SK-N-DZ (cell line): ENCODE data around the gene SLCO4A1.

Source experiments
- DNase-seq: peaks from one replicate; pipeline ENCODE4 v3.0.0-alpha.2; 2015; ENCODE audit warnings: low spot score

Gene SLCO4A1

DNA sequence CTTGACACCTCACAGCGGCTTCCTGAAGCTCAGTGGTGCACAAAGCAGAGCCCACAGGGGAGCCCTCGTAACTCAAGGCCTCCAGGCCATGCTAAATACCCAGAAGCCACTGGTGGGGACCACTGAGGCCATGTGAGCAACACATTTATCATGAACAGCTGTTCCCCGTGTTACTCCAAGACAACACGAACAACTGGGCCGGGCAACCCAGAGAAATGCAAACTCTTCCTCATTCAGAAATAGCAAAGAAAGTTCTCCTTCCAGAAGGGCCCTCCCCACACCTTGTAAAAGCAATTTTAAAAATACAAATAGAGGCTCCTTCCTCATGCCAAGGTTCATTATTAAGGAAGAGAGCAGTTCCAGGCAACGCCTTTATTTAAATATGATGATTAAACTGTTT lies 36.3 kb upstream of the SLCO4A1 start:
- no peak for DNase-seq

DNA sequence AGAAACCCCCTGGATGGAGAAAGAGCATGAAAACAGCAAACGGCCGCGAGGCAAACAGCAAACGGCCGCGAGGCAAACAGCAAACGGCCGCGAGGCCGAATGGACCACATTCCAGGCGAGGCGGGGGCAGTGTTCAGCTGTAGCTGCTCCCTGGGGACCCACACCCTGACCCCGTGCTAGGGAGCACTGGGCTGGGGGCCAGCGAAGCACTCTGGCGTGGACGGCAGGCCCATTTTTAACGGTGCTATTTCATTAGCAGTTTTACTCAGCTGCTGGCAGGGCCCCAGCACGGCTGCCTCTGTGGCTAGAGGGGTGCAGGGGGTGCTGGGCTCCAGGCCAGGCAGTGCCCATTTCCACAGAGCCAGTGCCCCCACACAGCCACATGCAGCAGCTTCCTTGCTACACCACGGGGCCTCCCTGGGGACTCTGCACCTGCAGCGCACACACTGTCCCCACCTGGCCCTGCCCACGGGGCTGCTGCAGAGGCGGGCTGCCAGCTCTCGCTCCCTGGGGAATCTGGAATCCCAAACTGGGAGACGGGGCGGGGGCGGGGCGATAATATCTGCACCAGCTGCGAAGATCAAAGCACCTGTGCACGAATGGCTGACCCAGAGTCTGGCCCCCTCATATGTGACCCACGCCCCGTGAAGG lies 35.6 kb upstream of the SLCO4A1 start:
- DNase-seq: no peak

DNA sequence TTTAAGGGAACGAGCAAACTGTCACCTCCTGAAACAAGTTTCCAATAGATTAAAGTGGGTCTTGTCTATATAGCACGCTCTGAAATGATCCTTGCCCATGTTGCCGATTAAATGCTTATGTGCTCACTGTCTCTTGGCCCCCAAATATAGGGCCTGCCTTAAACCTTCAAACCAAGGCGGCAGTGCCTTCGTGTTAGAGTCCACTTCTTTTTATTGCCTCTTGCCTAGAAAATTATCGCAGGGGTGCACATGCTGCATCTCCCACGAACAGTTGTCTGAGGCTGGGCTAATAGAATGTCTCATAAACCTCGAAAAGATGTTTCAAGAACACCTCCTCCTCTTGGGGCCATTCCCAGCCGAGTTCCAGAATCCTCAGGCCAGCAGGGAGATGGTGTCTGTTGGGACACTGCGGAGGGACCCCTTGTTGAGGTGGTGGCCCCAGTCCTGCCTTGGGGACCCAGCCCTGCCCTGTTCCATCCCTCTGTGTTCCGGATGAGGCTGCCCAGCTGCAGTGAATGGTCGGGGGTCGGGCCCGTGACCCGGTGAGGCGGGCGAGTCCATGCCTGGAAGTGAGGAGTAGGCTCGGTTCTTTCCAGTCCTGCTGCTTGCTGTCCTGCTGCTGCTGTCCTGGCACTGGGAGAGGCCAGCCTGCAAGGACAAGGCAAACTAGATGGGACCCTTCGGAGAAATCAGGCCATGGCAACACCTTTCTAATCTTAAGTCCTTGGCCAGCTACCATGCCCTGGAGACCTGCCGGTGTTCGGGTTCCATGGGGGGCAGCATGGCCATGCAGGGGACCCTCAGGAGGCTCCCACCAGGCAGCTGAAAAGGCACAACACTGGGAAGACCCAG lies 34.7 kb upstream of the SLCO4A1 start:
- DNase-seq: no peak

DNA sequence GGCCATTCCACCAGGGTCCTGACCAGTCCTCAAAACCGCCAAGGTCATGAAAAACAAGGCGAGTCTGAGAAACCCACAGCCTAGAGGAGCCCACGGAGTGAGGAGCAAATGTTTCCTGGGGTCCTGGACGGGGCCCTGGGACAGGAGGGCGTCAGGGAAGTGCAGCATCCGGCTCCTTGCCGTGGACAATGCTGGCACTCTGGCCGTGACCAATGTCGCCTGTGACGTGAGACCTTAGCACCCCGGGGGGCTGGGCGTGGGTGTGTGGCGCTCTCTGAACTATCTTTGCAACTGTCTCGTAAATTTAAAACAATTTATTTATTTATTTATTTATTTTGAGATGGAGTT lies 34.1 kb upstream of the SLCO4A1 start:
- DNase-seq: no peak

DNA sequence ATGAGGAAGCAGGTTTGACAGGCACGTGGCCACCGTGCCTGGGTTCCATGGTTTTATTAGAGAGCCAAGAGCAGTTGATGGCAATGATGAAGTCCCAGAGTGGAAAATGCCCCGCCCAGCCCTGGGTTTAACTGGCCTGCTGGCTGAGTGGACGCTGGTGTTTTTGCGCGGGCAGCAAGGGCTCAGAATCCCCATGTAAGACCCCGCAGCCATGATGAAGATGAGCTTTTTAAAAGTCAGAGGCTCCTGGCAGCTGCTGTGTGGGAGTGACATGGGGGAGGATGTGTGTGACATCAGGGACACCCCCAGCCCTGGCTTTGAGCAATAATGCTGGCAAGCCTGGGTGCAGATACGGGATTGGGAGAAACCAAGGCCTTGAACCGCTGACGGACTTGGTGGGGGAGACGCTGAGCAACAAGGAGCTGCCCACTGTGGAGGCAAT lies 33.0 kb upstream of the SLCO4A1 start:
- no peak for DNase-seq

DNA sequence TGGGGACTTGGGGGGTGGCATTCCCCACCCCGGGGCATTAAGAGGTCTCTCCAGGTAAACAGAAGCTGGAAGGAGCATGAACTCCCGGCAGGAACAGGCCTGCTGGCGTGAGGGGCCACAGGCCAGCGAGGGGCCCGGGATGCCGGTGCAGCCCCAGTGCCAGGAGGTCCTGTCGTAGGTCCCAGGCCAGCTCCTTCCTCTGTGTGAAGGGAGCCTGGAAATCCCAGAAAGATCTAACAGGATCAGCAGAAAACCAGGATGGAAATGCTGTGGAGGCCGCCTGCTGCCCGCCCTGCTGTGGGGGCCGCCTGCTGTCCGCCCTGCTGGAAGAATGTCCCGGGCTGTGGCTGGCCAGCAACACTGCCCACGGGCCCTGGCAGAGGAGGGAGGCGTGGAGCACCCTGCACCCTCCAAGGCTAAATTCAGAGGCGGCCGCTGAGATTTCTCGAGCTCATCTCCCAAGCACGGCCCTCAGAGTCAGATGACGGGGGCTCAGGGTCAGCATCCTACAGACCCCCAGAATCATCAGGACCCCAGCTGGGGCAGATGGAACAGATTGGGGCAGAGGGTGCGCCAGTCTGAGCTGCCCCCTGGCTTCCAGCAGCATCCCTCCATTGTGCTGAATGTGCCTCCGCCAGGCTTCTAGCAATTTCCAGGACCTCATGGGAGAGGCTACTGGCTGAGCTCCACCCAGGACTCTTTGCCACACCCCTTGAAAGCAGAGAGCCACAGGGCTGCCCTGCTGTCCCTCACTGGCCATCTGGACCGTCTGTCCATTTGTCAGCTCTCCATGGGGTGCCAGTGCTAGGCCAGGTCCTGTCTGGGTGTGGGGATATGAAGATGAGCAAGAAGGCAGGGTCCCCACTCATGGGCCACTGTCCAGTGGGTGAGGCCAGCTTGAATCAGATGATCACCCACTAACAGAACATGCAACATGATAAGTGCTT lies 32.2 kb upstream of the SLCO4A1 start:
- no peak for DNase-seq

DNA sequence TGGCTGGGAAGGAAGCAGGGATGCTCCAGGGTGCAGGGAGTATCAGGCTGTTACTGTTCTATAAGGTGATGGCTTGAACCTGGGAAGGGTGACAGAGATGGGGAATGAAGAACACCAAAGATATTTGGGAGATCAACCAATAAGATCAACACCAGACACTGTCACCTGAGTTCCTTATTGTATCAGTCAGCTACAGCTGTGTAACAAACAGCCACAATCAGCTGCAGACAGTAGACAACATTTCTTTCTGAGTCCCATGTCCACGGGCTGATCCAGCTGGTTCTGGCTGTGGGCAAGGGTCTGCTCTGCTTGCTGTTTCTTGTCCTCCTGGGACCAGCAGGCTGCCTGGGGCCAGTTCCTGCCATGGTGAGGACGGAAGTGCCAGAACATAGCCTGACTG lies 31.3 kb upstream of the SLCO4A1 start:
- DNase-seq: no peak

DNA sequence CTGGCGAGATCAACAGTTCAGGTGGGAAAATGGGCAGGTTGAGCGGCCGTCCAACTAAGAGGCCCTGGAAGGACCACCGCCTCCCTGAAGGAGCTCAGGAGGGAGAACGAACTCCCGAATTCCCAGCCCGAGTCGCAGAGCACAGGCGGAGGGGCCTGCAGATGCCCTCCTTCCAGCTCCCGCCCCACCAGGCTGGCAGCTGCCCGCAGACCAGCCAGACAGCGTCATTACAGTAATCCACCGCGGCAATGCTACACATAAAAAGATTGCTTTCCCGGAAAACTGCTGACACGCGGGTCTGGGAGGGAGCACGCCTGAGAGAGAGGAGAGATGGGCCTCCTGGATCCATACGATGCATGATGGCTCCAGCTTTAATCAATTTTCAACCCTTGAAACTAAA lies 30.5 kb upstream of the SLCO4A1 start:
- no peak for DNase-seq

DNA sequence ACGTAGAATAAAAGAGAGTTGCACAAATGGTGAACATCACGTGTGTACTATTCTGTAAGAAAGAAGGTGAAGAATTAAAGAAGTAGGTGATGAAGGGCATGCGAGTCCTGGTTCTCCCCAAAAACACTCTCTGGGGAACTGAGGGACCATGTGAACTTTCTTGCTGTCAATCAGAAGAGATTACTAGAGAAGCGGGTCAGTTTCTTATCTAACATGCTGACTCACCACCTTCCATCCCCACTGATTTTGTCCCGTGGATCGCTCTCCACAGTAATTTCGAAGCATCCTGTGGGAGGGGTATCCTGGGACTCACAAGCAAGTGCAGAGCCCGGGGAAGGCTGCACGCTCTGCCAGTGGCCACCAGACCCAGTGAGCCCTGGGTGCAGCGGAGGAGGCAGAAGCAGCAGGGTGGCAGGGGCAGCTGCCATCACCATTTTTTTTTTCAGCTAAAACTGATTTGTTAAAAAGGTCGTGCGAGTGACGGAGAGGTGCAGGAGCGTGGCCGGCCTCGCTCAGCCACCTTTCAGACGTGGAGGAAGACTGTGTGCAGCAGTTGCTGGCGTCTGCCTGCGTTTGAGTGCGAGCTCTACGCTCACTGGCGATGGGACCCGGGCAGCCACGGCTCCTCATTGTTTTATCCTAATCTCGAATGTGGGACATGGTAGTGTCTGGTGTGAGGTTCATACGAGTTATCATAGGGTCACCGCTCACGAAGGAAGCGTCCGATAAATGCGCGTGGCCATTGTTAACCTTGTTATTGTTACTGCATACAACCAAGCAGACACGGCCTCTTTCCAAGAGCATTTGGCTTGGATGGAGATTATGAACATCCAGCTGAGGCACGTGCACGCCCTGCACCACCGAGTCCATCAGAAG lies 28.0 kb upstream of the SLCO4A1 start:
- no peak for DNase-seq

DNA sequence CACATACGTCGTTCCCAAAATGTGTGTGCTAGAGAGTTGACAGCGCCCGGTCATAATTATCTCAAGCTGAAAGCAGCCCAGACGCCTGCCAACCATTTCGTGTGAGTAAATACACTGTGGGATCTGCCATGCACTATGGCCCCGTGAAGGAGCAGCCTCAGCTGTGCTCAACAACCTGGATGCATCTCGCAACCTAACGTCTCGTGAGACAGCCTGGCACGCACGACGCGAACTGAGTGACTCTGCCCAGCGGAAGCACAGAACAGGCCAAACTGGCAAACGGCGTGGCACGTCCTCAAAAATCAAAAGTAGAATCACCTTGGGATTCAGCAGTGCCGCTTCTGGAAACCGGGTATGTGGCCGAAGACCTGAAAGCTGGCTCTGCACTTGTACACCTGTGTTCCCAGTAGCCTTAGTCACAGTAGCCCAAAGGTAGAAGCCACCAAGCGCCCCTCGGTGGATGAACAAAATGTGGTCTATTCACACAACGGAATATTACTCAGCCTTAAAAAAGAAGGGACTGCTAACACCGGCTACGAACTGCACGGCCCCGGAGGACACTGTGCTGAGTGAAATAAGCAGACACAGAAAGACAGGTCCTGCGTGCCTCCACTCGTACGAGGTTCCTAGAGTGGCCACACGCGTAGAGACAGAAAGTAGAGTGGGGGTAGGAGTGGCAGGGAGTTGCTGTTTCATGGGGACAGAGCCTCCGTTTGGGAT lies 27.2 kb upstream of the SLCO4A1 start:
- no peak for DNase-seq

DNA sequence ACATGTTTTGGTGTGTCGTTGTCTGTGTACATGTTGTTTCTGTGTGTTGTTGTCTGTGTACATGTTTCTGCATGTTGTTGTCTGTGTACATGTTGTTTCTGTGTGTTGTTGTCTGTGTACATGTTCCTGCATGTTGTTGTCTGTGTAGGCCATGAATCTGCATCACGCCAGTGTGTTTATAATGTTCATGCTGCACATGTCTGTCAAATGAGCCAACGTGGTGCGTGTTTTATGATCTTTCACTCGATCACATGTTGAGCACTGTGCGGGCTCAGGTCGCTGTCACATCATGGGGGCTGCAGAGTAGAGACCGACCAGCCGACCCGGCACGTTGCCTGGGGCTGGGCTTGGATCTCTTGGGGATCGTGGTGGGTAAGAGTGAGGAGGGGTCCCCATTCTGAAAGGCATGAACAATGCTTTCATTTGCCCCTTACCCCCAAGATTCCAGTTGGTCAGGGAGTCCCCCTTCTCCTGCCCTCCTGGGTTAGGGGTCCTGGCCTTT lies 26.5 kb upstream of the SLCO4A1 start:
- DNase-seq: no peak

DNA sequence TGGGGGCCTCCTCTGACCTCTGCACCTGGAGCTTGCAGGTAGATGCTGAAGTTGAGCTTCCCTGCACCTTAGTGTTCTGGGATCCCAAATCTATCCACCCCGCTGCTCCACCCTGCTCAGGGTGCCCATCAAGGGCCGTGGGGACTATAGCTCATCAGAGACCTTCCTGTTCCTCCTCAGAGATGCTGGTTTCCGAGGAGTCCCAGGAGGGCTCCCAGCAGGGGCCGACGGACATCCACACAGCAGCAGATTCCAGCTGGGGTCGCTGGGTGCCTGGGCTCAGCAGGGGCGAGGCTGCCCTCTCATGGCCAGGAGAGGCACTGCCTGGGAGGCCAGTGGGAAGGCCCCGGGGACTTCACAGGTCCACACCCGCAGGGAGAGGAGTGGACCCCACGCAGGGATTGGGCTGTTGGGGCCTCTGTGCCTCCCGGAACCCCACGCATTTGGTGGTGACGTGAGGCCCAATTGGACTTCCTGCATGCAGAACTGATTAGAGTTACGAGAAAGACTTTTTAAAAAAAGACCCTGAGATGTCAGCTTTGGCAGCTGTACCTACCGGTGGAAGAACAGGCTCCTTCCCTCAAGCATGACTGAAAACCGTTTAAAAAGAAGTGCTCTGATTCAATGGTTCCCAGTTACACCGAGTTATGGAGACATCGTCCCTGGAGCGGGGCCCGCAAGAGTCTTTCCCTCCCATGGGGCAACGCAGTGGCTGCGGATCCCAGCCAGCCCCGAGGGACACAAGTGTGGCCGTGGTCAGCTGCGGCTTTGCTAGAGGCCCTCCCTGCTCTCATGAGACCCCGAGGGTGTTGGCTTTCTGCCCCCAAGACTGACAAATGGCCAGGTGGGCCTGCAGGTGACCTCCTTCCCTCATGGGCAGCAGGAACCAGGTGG lies 25.3 kb upstream of the SLCO4A1 start:
- DNase-seq: peak; percentile 79

DNA sequence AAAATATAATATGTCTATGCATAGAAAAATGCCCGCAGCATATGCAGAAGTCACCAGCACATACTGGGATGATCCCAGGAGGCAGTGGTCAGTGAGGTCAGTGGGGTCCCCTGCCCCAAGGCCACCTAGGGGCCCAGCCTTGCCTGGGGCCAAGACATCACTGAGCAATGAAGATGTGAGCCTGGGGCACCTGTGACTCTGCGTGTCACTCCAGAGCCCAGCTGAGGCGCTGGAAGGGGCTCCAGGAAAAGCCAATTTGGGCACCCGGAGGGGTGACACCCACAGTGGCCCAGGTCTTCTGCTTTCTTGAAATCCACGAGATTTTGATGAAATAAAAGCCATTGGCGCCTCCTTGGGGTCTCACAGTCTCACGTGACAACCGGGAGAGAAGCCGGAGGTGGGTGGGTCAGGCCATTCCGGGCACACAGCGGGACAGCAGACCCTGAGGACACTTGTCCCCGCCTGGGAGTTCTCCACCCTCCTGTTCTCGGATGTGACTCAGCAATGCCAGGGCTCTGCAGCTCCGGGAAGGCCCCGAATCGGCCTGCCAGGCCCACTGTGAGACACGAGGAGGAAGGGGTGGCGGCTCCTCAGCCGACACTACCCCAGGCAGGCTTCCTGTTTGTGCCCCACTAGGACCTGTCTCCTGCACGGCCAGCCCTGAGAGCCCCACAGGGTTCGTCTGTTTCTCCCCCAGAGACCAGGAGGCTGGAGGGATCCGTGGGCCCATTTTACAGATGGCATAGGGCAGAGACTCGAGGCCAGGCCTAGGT lies 24.4 kb upstream of the SLCO4A1 start:
- no peak for DNase-seq

DNA sequence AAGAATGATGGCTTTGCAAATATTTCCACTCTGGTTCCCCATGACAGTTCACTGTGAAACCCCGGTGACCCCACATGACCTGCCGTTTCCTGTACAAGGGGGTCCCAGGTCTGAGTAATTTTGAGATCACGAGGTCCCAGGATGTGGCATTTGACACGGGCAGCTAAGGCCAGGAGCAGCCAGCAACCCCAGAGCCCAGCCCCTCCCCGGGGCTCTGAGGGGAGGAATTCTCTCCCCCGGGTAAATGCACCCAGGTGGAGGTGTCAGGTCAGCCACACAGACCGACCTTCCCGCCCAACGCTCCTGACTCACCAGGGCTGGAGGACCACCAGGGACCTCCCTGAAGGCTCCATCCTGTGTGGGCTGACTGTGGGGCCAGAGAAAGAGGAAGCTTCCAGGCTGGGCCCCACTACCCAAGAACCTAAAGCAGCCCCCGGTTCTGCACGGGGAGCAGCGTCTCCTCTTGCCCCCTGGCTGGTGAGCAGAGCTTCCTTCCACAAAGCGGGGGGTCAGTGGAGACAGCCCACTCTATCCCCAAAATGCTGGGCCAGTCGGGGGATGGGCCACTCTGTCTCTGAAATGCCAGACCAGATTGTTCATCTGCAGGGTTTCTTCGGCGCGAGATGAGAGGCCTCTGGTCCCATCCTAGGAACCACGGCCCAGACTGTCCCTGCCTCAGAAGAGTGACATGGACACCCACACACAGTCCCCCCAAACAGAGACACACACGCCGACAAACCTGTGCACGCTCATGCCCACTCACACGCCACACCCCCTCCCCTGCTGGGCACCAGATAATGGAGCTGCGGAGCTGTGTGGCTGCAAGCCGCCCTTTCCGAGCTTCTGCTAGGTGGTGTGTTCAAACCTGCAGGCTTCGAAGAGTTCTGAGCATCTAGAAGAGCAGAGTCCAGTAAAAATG lies 23.4 kb upstream of the SLCO4A1 start:
- no peak for DNase-seq

DNA sequence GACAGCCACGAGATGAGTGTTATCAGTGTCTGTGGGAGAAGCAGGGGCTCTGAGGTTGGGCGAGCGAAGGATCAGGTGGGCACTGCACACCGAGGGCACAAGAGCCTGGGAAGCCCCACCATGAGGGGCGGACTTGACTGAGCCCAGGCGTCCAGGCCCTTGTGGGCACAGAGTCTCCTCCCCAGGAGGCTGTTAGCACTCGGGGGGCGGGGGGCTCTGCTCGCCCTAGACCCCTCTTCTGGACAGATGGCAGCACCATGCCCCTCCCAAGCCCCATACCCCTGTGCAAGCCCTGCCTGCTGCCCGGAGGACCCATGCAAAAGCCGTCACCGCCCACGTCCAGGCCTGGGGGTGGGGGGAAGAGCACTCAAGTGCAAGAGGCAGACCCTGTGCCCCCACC lies 21.7 kb upstream of the SLCO4A1 start:
- DNase-seq: no peak

DNA sequence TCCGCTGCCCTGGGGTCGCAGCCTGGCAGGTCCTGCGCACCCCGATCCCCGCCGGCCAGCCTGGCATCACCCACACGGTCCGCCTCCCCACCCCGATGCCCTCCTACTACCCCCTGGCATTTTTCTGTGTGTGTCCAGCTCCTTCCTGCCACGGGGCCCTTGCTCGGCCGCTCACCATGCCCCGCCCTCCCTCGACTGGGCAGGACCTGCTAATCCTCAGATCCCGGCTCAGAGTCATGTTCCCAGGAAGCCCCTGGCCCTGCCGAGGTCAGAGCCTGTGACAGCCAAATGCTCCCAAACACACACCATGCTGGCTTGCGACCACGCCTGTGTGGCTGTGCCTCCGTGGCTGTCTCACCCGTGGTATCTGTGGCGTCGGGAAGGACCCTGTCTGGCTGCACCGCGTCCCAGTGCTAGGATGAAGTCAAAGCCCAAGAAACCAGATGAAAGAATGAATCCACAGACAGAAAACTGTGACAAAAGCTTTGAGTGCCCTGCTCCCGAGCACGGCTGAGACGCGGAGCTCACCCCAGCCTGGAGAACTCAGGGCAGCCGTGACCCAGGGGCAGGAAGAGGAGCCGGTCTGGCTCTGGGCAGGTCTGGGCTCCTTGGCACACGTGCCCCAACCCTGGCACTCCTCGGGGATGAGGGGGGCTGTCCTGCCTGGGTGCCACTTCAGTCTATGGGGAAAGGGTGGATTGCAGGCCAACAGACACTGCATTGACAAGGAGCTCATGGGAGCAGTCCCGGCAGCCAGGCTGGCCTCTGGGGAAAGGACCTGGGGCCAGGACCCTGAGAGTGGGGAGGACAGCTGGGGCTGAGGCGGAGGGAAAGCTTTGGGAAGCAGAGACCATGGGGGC lies 20.8 kb upstream of the SLCO4A1 start:
- no peak for DNase-seq
